Measurements from ENCODE around the gene GABBR2.
"Not testable (repeated sequence)": the region's sequence is repeated elsewhere in the genome, so short reads cannot be mapped to it uniquely, and the experiment has no call there.

GABBR2 gene

GRCh38 chr9:98465799-98466198 is 242.9 kb downstream of the GABBR2 start:
- no peak for DNase-seq

- DNase-seq = not testable (repeated sequence)
Measured at GRCh38 chr9:98464156-98464690, 244.5 kb downstream of the GABBR2 start.

- DNase-seq = no peak
Measured at GRCh38 chr9:98462310-98462709, 246.4 kb downstream of the GABBR2 start.

- DNase-seq = no peak
Measured at GRCh38 chr9:98460704-98461103, 248.0 kb downstream of the GABBR2 start.

GRCh38 chr9:98457726-98458370 is 250.9 kb downstream of the GABBR2 start:
- no peak for DNase-seq

- no peak for DNase-seq
Measured at GRCh38 chr9:98456156-98456613, 252.6 kb downstream of the GABBR2 start.

- DNase-seq = no peak
Measured at GRCh38 chr9:98455256-98456155, 253.2 kb downstream of the GABBR2 start.

- DNase-seq = no peak
Measured at GRCh38 chr9:98453589-98454311, 255.0 kb downstream of the GABBR2 start.

- DNase-seq = no peak
Measured at GRCh38 chr9:98451576-98451975, 257.2 kb downstream of the GABBR2 start.

- DNase-seq = no peak
Measured at GRCh38 chr9:98450496-98450895, 258.2 kb downstream of the GABBR2 start.

GRCh38 chr9:98449871-98450270 is 258.9 kb downstream of the GABBR2 start:
- DNase-seq = no peak

GRCh38 chr9:98445576-98445975 is 263.2 kb downstream of the GABBR2 start:
- no peak for DNase-seq

- DNase-seq = no peak
Measured at GRCh38 chr9:98444601-98445000, 264.1 kb downstream of the GABBR2 start.

- no peak for DNase-seq
Measured at GRCh38 chr9:98442541-98442940, 266.2 kb downstream of the GABBR2 start.

GRCh38 chr9:98442114-98442513 is 266.6 kb downstream of the GABBR2 start:
- no peak for DNase-seq

GRCh38 chr9:98438666-98439065 is 270.1 kb downstream of the GABBR2 start:
- no peak for DNase-seq

GRCh38 chr9:98437458-98438034 is 271.2 kb downstream of the GABBR2 start:
- no peak for DNase-seq

- DNase-seq = no peak
Measured at GRCh38 chr9:98432960-98433359, 275.8 kb downstream of the GABBR2 start.

- no peak for DNase-seq
Measured at GRCh38 chr9:98432134-98432533, 276.6 kb downstream of the GABBR2 start.

GRCh38 chr9:98430535-98431292 is 278.0 kb downstream of the GABBR2 start:
- DNase-seq = no peak

- no peak for DNase-seq
Measured at GRCh38 chr9:98429613-98430012, 279.1 kb downstream of the GABBR2 start.

GRCh38 chr9:98428454-98428853 is 280.3 kb downstream of the GABBR2 start:
- no peak for DNase-seq

Data from activated gamma-delta T cell treated with Interleukin-2 at 50 U/mL for 16 hours (primary cell).